ENCODE results near the gene NEGR1. TPM values are rescaled to one million over a fixed set of nuclear protein-coding genes. Genes with fewer than 3 reads are reported as not detected.

The NEGR1 gene
- total RNA-seq, 2 experiments from 2014 or later: not detected

DNA sequence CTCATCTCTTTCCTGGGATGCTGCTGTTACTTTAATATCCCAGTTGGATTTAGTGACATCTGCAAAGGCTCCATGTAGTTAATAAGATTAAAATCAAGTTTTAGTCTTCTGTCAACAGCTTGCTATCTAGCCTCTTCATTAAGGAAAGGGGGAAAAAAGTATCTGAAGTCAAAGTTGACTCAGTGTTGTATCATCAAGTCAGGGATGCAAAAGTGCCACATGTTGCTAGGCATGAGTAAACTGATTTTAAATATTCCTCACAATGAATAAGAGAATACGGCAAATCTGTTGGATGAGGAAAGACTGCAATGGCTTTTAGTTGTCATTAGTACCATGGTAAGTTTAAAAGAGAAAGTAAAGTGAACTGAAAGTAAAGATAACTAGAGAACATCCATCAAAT is 818.3 kb downstream of the NEGR1 start:
- POLR2A ChIA-PET: no interaction called here
- Mint-ChIP-seq H3K27me3 (no peaks in the 10 kb centered on the region), H3K4me1 (no peaks in the 10 kb centered on the region), H3K36me3 (no peaks in the 10 kb centered on the region), H3K9me3 (no peaks in the 10 kb centered on the region), H3K27ac (no peak overlapping the region), H3K4me3 (no peak overlapping the region)
- ATAC-seq (ENCODE audit: low read depth): no peak
- DNase-seq: no peak

DNA sequence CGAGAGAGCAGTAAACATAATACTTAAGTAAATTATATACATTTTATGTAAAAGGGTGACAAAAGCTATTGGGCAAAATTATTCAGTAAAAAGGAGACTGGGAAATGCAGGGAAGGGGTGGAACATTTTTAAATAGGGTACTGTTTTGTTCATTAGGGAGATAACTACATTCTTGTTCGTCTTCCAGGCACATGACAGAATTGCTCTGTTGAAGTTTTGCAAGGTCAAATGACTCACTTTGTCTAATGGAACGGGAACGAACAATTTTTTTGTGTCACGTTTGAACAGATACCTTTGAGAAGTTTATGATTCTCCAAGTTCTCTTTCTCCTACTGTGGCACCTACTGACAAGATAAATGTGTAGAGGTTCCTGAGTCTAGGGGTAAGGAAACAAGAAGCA is 819.2 kb downstream of the NEGR1 start:
- Mint-ChIP-seq H3K36me3 (no peaks in the 10 kb centered on the region), H3K4me1 (no peaks in the 10 kb centered on the region), H3K4me3 (no peak overlapping the region), H3K9me3 (no peaks in the 10 kb centered on the region), H3K27me3 (no peaks in the 10 kb centered on the region), H3K27ac (no peak overlapping the region)
- ATAC-seq (ENCODE audit: low read depth) (no peak), DNase-seq (no peak)
- POLR2A ChIA-PET: no interaction called here

DNA sequence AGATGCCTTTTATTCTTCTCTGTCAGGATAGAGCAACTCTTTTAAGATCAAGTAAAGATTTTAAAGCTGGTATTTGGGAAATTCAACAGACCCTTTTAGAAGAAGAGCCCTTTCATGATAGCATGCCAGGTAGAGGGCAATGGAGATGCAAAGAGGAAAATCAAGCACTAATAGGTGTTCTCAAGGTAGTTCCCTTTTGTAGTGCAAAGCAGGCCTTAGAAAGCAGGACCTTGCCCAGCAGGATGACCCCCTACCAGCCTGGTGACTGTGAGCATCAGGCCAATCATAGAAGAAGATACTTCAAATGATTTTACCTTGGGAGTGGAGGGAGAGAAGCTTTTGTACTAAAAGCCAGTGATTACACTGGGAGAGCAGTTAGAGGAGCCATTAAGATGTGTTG is 820.1 kb downstream of the NEGR1 start:
- H3K36me3 Mint-ChIP-seq: no peaks in the 10 kb centered on the region
- POLR2A ChIA-PET: no interaction called here
- H3K4me1 Mint-ChIP-seq: no peaks in the 10 kb centered on the region
- H3K27me3 Mint-ChIP-seq: no peaks in the 10 kb centered on the region
- H3K4me3 Mint-ChIP-seq: no peak overlapping the region
- H3K27ac Mint-ChIP-seq: no peak overlapping the region
- DNase-seq: no peak
- no peaks in the 10 kb centered on the region for H3K9me3 Mint-ChIP-seq
- no peak for ATAC-seq (ENCODE audit: low read depth)

DNA sequence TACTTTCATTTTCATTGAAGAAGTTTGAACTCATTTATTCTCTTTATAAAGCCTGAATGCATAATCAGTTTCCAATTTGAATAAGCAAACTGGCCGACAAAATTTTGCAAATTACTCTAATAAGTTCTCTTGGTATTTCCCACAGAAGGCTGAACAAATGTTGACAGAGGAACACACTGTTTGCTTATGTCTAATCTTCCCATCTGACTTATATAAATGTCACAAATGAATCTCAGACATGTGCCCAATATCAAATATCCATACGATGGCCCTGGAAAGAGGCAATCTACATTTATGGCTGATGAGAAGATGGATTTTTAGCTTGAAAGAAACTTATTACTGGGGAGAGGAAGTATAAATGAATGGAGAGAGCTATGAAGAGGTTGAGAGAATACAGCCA is 820.9 kb downstream of the NEGR1 start:
- H3K36me3 Mint-ChIP-seq: no peaks in the 10 kb centered on the region
- no peaks in the 10 kb centered on the region for H3K27me3 Mint-ChIP-seq
- DNase-seq (no peak), ATAC-seq (ENCODE audit: low read depth) (no peak)
- POLR2A ChIA-PET: no interaction called here
- no peak overlapping the region for H3K27ac Mint-ChIP-seq
- H3K4me1 Mint-ChIP-seq: no peaks in the 10 kb centered on the region
- no peak overlapping the region for H3K4me3 Mint-ChIP-seq
- H3K9me3 Mint-ChIP-seq: no peaks in the 10 kb centered on the region

DNA sequence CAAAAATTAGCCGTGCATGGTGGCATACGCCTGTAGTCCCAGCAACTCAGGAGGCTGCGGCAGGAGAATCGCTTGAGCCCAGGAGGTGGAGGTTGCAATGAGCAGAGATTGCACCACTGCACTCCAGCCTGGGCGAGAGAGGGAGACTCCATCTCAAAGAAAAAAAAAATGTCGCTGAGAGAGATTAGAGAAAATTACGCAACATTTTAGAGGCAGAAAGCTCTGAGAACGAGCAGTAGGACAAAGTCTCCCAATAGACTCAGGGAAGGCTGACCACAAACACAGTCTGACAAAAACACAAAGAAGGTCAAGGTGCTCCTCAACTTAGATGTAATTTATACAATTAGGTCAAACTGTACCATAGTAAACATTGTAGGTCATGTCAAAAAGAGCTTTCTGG is 833.9 kb downstream of the NEGR1 start:
- Mint-ChIP-seq H3K27ac (no peak overlapping the region), H3K27me3 (no peaks in the 10 kb centered on the region), H3K36me3 (no peaks in the 10 kb centered on the region), H3K9me3 (no peaks in the 10 kb centered on the region), H3K4me3 (no peak overlapping the region), H3K4me1 (no peaks in the 10 kb centered on the region)
- POLR2A ChIA-PET: no interaction called here
- ATAC-seq (ENCODE audit: low read depth) (no peak), DNase-seq (no peak)

DNA sequence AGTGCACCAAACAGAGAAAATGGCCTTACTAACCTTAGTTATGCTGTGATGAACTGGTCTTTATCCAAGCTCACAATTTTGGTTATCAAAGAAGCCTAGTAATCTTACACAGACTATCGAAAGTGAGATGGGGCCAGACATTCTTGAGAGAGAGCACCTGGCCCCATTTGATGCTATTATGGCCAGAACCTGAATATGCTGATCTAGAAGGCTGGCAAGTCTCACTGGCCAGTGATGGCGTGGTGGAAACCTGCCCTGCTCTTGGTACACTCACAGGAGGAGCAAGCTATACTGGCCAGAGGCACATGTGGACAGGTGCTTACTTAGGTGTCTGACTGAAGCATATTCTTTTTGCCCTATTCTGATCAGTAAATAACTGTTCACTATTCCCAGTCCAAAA is 843.7 kb downstream of the NEGR1 start:
- DNase-seq (no peak), ATAC-seq (ENCODE audit: low read depth) (no peak)
- POLR2A ChIA-PET: no interaction called here
- no peak overlapping the region for H3K27ac Mint-ChIP-seq
- peaks cover 1% of the 10 kb centered on the region for H3K9me3 Mint-ChIP-seq
- no peaks in the 10 kb centered on the region for H3K36me3 Mint-ChIP-seq
- no peaks in the 10 kb centered on the region for H3K27me3 Mint-ChIP-seq
- H3K4me1 Mint-ChIP-seq: no peaks in the 10 kb centered on the region
- no peak overlapping the region for H3K4me3 Mint-ChIP-seq

DNA sequence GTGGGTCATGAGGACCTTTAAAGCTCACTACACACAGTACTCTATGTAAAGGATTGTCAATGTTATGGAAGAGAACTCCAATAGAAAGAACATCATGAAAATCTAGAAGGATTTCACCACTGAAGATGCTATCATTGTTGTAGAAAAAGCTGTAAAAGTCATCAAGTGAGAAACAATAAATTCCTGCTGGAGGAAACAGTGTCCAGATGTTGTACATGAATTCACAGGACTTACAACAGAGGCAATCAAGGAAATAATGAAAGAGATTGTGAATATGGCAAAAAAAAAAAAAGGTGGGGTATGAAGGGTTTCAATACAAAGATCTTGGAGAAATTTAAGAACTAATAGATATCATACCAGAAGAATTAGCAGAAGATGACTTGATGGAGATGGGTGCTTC is 846.4 kb downstream of the NEGR1 start:
- DNase-seq (no peak), ATAC-seq (ENCODE audit: low read depth) (no peak)
- no peaks in the 10 kb centered on the region for H3K9me3 Mint-ChIP-seq
- no peaks in the 10 kb centered on the region for H3K36me3 Mint-ChIP-seq
- no peak overlapping the region for H3K27ac Mint-ChIP-seq
- no peak overlapping the region for H3K4me3 Mint-ChIP-seq
- H3K27me3 Mint-ChIP-seq: no peaks in the 10 kb centered on the region
- H3K4me1 Mint-ChIP-seq: no peaks in the 10 kb centered on the region
- POLR2A ChIA-PET: interaction anchor here (0.7 kb wide), 1 partner anchor 96 kb away, joined by 3 read pairs; no protein-coding TSS in a partner anchor

DNA sequence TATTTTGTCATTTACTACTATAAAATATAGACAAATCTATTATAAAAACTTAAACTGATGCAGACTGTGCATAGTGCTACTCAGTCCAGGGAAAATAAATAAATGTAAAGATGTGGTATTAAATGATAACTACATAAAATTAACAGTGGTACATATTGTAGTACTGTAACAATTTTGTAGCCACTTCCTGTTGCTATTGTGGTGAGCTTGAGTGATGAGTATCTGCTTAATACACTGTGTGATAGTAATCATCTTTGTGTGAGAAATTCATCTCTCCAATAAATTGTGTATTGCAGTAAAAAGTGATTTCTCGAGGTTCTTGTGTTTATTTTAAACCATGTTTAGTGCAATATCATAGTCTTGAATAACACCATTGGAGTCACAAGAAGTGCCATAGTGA is 848.1 kb downstream of the NEGR1 start:
- ATAC-seq (ENCODE audit: low read depth): no peak
- POLR2A ChIA-PET: no interaction called here
- Mint-ChIP-seq H3K36me3 (no peaks in the 10 kb centered on the region), H3K4me1 (no peaks in the 10 kb centered on the region), H3K9me3 (no peaks in the 10 kb centered on the region), H3K27me3 (no peaks in the 10 kb centered on the region), H3K27ac (no peak overlapping the region), H3K4me3 (no peak overlapping the region)
- DNase-seq: no peak

DNA sequence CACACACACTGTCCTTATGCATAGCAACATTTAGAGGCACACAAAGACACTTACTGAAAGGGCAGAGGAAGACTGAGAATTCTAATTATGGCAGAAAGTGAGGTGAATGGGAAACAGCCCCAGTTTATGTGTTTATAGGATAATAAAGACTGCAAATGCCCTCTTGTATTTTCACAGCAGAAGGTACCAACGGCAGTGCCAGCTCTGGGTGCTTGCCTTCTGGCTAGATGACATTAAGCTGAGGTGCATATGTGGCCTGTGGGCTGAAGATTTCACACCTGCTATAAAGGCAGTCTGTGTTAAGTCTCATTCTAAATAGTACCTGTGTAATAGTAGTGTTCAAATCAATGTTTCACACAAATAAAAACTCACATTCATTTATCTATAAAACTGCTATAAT is 854.3 kb downstream of the NEGR1 start:
- H3K27ac Mint-ChIP-seq: no peak overlapping the region
- no peaks in the 10 kb centered on the region for H3K36me3 Mint-ChIP-seq
- POLR2A ChIA-PET: no interaction called here
- no peaks in the 10 kb centered on the region for H3K4me1 Mint-ChIP-seq
- no peaks in the 10 kb centered on the region for H3K9me3 Mint-ChIP-seq
- no peak overlapping the region for H3K4me3 Mint-ChIP-seq
- ATAC-seq (ENCODE audit: low read depth) (no peak), DNase-seq (no peak)
- H3K27me3 Mint-ChIP-seq: no peaks in the 10 kb centered on the region

DNA sequence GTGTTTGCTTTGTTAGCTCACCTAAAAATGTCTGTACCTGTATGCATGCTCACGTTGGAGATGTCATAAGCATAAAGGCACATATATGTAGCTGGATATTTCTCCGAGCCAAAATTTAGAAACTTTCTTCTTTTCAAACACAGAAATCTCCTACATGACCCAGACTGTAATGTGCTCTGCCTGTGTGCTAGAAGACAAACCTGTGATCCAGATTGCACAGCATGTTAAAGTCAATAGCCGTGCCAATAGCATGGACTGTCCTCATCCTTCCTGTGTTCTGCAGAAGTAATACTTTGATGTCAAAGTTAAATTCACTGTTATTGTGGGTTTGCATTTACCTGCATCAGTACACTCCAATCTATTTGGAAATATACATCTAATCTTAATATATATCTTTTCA is 855.3 kb downstream of the NEGR1 start:
- no peak overlapping the region for H3K27ac Mint-ChIP-seq
- no peak for DNase-seq
- H3K27me3 Mint-ChIP-seq: no peaks in the 10 kb centered on the region
- H3K4me3 Mint-ChIP-seq: no peak overlapping the region
- no peak for ATAC-seq (ENCODE audit: low read depth)
- no peaks in the 10 kb centered on the region for H3K9me3 Mint-ChIP-seq
- H3K36me3 Mint-ChIP-seq: no peaks in the 10 kb centered on the region
- no peaks in the 10 kb centered on the region for H3K4me1 Mint-ChIP-seq
- POLR2A ChIA-PET: no interaction called here

DNA sequence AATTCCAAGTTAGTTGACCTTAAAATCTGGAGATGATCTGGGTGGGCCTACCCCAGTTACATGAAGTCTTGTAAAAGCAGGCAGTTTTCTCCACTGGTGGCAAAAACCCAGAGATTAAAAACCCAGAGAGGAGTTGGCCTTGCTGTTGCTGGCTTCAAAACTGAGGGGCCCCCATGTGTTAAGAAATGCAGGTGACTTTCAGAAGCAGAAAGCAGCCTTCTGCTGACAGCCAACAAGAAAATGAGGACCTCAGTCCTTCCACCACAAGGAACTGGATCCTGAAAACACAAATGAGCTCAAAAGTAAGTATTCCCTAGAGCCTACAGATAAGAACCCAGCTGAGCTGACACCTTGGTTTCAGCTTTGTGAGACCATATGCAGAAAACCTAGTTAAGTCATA is 857.8 kb downstream of the NEGR1 start:
- no peak for DNase-seq
- no peaks in the 10 kb centered on the region for H3K27me3 Mint-ChIP-seq
- no peak overlapping the region for H3K27ac Mint-ChIP-seq
- POLR2A ChIA-PET: no interaction called here
- no peaks in the 10 kb centered on the region for H3K36me3 Mint-ChIP-seq
- H3K4me3 Mint-ChIP-seq: no peak overlapping the region
- no peaks in the 10 kb centered on the region for H3K4me1 Mint-ChIP-seq
- no peaks in the 10 kb centered on the region for H3K9me3 Mint-ChIP-seq
- no peak for ATAC-seq (ENCODE audit: low read depth)

DNA sequence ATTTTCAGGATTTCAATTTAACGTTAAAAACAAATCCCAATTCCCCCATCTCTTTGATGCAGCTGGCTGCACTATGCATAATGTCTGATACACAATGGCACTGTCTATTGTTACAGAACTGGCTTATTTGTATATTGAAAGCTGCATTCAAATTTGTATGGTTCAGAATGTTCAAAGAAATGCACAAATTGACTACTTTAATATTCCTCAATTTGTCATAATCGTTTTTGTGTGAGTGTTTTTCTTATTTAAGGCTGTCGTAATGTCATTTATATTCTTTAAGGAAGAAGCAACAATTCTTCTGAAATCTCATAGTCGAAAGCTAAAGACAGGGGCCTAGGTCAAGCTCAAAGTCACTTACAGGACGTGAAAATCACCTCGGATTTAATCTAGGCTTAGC is 860.1 kb downstream of the NEGR1 start:
- ATAC-seq (ENCODE audit: low read depth) (no peak), DNase-seq (no peak)
- POLR2A ChIA-PET: no interaction called here
- no peak overlapping the region for H3K4me3 Mint-ChIP-seq
- H3K9me3 Mint-ChIP-seq: peaks cover 1% of the 10 kb centered on the region
- H3K4me1 Mint-ChIP-seq: no peaks in the 10 kb centered on the region
- H3K27me3 Mint-ChIP-seq: no peaks in the 10 kb centered on the region
- H3K27ac Mint-ChIP-seq: no peak overlapping the region
- no peaks in the 10 kb centered on the region for H3K36me3 Mint-ChIP-seq

DNA sequence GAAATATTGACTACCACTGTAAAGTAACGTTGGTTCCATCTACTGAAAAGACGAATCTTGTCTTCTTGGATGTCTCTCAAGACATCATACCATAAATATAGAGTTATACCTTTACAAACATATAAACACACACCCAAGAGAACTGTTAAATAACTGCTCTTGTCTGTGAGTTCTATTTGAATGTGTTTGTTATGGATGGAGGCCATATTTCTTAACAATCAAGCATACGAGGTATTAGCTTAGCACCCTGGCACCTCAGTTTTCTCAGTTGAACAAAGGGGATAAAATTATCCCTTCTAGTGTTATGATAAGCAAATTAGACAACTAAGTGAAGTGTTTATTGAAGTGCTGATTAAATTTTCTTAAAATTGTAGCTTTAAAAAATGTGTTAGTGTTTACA is 864.9 kb downstream of the NEGR1 start:
- no peak overlapping the region for H3K27ac Mint-ChIP-seq

DNA sequence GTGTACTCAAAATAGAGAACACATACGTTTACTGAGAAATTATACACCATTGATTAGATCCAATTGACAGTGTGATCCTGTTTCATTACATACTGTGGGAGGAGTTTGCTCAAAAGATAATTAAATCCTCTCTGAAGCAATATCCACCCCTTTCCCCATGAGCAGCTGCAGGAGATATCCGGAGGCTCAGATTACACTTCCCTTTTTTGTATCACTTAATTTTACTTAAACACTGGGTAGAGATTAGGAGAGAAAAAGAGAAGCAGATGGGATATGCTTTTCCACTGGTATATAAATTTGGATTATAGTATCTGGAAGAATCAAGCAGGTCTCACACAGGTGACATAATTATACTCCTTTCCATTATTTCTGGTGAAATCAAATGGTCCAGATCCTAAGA is 868.2 kb downstream of the NEGR1 start:
- no peaks in the 10 kb centered on the region for H3K4me1 Mint-ChIP-seq
- DNase-seq (no peak), ATAC-seq (ENCODE audit: low read depth) (no peak)
- POLR2A ChIA-PET: no interaction called here
- H3K36me3 Mint-ChIP-seq: no peaks in the 10 kb centered on the region
- H3K27ac Mint-ChIP-seq: no peak overlapping the region
- no peaks in the 10 kb centered on the region for H3K27me3 Mint-ChIP-seq
- peaks cover 1% of the 10 kb centered on the region for H3K9me3 Mint-ChIP-seq
- H3K4me3 Mint-ChIP-seq: no peak overlapping the region

More for the DNA sequence above, 864.9 kb downstream of the NEGR1 start:
- H3K4me3 Mint-ChIP-seq: no peak overlapping the region
- H3K9me3 Mint-ChIP-seq: peaks cover 1% of the 10 kb centered on the region
- no peaks in the 10 kb centered on the region for H3K27me3 Mint-ChIP-seq
- ATAC-seq (ENCODE audit: low read depth) (no peak), DNase-seq (no peak)
- POLR2A ChIA-PET: no interaction called here
- H3K4me1 Mint-ChIP-seq: no peaks in the 10 kb centered on the region
- no peaks in the 10 kb centered on the region for H3K36me3 Mint-ChIP-seq

DNA sequence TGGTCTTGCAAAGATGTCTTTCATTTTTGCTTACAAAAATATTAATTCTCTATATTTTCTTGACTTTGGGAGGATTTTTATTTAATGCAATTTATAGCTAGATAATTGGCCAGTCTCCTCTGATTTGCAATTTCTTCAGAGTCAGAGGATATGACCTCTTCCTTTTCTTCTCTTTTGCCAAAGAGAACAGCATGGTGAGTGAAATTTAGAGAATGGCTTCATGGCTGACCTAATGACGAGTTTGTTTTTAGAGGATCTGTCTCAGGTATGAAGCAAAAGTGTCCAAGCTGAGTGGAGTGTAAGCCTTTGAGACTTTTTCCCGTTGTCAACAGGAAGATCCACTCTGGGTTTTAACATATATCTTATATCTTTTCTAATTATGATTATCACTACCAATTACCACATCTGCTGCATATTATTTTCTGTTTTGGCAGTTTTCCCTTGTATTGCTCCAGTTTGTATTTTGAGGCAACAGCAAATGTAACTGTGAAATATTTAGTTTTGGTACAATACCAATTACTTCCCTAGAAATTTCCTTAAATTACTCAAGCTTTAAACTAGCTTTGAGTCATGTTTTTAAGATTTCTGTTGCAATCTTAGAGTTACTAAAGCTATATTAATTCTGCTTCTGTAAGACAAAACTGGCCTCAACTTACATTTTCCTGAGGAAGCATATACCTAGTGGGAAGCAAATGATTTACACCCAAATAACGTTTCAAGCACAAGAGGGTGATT is 868.7 kb downstream of the NEGR1 start:
- Mint-ChIP-seq H3K4me3 (no peak overlapping the region), H3K9me3 (peaks cover 1% of the 10 kb centered on the region), H3K4me1 (no peaks in the 10 kb centered on the region), H3K27me3 (no peaks in the 10 kb centered on the region), H3K27ac (no peak overlapping the region), H3K36me3 (no peaks in the 10 kb centered on the region)
- DNase-seq: no peak
- ATAC-seq (ENCODE audit: low read depth): no peak
- POLR2A ChIA-PET: no interaction called here

Measured in activated naive CD8-positive, alpha-beta T cell treated with anti-CD3 and anti-CD28 coated beads, Interleukin-2, amount 10 ng/mL, durations not matched to agents 7 days and 5 days (primary cell).